ENCODE data around the gene POGZ. TPM values are rescaled to one million over a fixed set of nuclear protein-coding genes. Genes with fewer than 3 reads are reported as not detected.
A peak's percentile ranks its signal among the peaks of the same experiment; 100 is the strongest.

The POGZ gene
- total RNA-seq, 1 donor from 2014 or later, result 135 TPM

DNA sequence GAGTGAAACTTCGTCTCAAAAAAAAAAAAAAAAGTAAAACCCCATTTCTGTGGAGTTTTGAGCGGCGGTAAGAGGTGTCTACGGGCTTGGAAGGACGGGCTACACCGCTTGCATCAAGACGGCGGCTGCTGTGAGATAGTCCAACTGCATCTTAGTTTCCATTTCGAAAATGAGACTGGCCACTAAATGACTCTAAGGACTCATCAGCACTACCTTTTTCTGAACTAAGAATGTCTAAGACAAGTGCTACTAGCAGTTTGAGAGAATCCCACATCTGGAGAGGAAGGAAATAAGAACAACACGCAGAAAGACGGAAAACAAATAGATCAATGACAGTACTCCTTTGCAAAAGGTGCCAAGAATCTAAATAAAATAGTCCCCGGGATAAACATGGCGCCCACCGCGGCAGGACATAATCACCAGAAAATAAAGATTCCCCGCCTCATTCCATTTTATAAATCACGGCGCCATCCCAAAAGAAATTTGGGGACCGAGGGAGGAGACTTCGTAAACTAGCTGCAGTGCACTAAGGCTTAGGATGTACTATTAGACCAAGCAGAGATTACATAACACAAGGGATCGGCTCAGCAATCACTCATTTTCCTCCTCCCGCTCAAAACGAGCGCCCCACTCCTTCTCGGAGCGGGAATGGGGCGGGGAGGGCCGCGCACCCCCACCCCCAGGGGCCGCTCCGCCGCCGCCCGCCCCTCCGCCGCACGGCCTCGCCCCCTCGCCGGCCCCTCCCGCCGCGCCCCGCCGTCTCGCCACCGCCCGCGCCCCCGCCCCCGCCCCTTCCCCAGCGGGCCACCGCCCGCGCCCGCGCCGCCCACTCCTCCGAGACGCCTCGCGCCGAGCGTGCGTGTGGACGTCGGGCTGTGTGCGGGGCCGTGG is 1.1 kb downstream of the POGZ start:
- POLR2A ChIA-PET, result interaction anchor here (0.7 to 5.9 kb wide), 5 partner anchors 13 to 1095 kb away, joined by 3 to 122 read pairs (median 7); partner anchors contain the start of genes PI4KB and RPRD2
- Mint-ChIP-seq H3K27me3 (peaks cover 8% of the 10 kb centered on the region), H3K36me3 (ENCODE audit: low read depth) (peaks cover 12% of the 10 kb centered on the region), H3K27ac (peak overlapping the region; percentile 88), H3K4me1 (peaks cover 45% of the 10 kb centered on the region), H3K9me3 (no peaks in the 10 kb centered on the region), H3K4me3 (peak overlapping the region; percentile 84)
- intact Hi-C loops (cut with micrococcal nuclease), result loop anchor here (1.0 to 5.0 kb wide), 8 partner anchors 14 to 379 kb away; partner anchors contain the start of genes C2CD4D, CGN, MRPL9 and RFX5
- ATAC-seq (ENCODE audit: low read depth), result peak; percentile 54
- CTCF ChIA-PET, result interaction anchor here (1.5 to 1.9 kb wide), 2 partner anchors 14 to 15 kb away, joined by 4 to 8 read pairs; no protein-coding TSS in a partner anchor
- peak; percentile 63 for DNase-seq
- TF ChIP-seq, protein P1, sequence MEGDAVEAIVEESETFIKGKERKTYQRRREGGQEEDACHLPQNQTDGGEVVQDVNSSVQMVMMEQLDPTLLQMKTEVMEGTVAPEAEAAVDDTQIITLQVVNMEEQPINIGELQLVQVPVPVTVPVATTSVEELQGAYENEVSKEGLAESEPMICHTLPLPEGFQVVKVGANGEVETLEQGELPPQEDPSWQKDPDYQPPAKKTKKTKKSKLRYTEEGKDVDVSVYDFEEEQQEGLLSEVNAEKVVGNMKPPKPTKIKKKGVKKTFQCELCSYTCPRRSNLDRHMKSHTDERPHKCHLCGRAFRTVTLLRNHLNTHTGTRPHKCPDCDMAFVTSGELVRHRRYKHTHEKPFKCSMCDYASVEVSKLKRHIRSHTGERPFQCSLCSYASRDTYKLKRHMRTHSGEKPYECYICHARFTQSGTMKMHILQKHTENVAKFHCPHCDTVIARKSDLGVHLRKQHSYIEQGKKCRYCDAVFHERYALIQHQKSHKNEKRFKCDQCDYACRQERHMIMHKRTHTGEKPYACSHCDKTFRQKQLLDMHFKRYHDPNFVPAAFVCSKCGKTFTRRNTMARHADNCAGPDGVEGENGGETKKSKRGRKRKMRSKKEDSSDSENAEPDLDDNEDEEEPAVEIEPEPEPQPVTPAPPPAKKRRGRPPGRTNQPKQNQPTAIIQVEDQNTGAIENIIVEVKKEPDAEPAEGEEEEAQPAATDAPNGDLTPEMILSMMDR (IDR thresholded peaks at IDR 0.05), result no peak

DNA sequence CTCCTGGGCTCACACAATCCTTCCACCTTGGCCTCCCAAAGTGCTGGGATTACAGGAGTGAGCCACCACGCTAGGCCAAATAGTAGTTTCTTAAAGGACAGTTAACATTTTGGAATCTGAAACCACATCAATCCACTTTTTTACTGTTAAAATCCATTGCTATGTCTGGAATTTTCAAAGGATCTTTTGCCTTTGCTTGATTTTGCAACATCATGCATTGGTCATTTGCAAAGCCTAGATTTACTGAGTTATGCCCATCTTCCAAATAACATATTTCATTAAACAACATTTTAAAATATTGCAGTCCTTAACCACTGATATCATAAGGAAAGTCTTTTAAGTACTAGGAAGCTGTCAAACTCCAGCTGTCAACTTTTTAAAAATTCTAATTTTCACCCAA is 3.3 kb downstream of the POGZ start:
- Mint-ChIP-seq H3K27ac (peak overlapping the region; percentile 65), H3K4me1 (peaks cover 45% of the 10 kb centered on the region), H3K9me3 (no peaks in the 10 kb centered on the region), H3K4me3 (no peak overlapping the region), H3K36me3 (ENCODE audit: low read depth) (peaks cover 12% of the 10 kb centered on the region), H3K27me3 (no peaks in the 10 kb centered on the region)
- TF ChIP-seq, protein P1 (IDR thresholded peaks at IDR 0.05), result no peak
- no peak for ATAC-seq (ENCODE audit: low read depth)
- no peak for DNase-seq
- POLR2A ChIA-PET, result interaction anchor here (0.7 kb wide), 4 partner anchors 16 to 1174 kb away, joined by 3 to 8 read pairs (median 4); partner anchors contain the start of gene C1orf56
- intact Hi-C loops (cut with micrococcal nuclease), result loop anchor here (5.0 kb wide), 6 partner anchors 86 to 381 kb away; partner anchors contain the start of genes C2CD4D, MRPL9, RFX5 and SNX27
- CTCF ChIA-PET, result no interaction called here

DNA sequence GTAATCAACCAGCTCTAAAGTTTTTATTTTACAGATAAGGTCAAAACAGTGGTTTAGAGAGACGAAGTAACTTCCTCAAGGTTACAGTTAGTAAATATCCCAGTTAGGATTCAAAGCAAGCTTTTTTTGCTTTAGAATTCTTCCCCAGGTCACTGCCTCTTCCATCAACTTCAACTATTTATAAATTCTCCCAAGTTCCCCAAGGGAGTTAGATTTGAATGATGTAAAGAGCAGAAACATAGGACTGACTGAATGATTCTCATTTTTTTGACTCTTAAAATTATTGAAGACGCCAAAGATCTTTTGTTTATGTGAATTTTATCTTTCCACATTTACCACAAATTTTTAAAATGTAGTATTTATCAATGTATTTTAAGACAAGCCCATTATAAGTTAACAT is 4.1 kb downstream of the POGZ start:
- no peak overlapping the region for H3K27ac Mint-ChIP-seq
- POLR2A ChIA-PET, result interaction anchor here (0.6 to 1.9 kb wide), 8 partner anchors 11 to 1173 kb away, joined by 3 to 9 read pairs (median 4); partner anchors contain the start of gene C1orf56

DNA sequence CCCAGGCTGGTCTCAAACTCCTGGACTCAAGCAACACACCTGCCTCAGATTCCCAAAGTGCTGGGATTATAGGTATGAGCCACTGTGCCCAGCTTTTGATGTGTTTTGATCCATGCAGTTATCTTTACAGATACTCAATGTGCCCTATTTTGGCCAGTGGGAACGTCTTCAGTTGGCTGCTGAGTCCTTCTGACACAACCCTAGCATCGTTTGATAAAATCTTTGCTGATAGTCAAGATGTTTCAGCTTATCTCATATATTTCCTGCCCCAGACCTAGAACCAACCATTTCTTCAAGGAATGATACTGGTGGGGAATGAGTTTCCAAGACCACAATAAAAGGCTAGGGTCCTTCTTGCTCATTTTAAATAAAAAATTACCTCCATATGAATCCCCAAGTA is 11.6 kb downstream of the POGZ start:
- H3K4me1 Mint-ChIP-seq, result peaks cover 47% of the 10 kb centered on the region
- DNase-seq (no peak), ATAC-seq (ENCODE audit: low read depth) (no peak)
- no peak overlapping the region for H3K27ac Mint-ChIP-seq
- no peaks in the 10 kb centered on the region for H3K9me3 Mint-ChIP-seq
- no peak overlapping the region for H3K4me3 Mint-ChIP-seq
- no peaks in the 10 kb centered on the region for H3K27me3 Mint-ChIP-seq
- ChIA-PET POLR2A (interaction anchor here (0.6 to 1.0 kb wide), 2 partner anchors 12 to 398 kb away, joined by 3 to 4 read pairs; partner anchors contain the start of gene POGZ), CTCF (interaction anchor here (1.8 kb wide), 1 partner anchor 287 kb away, joined by 4 read pairs; no protein-coding TSS in a partner anchor)
- intact Hi-C loops (cut with micrococcal nuclease), result no loop called here
- peaks cover 15% of the 10 kb centered on the region for H3K36me3 Mint-ChIP-seq (ENCODE audit: low read depth)
- TF ChIP-seq, protein P1 (IDR thresholded peaks at IDR 0.05), result no peak

More for the DNA sequence above, 4.1 kb downstream of the POGZ start:
- no peaks in the 10 kb centered on the region for H3K27me3 Mint-ChIP-seq
- CTCF ChIA-PET, result no interaction called here
- H3K36me3 Mint-ChIP-seq (ENCODE audit: low read depth), result peaks cover 15% of the 10 kb centered on the region
- DNase-seq (no peak), ATAC-seq (ENCODE audit: low read depth) (no peak)
- intact Hi-C loops (cut with micrococcal nuclease), result loop anchor here (5.0 kb wide), 6 partner anchors 87 to 382 kb away; partner anchors contain the start of genes C2CD4D, MRPL9, RFX5 and SNX27
- TF ChIP-seq, protein P1 (IDR thresholded peaks at IDR 0.05), result no peak
- H3K4me1 Mint-ChIP-seq, result peaks cover 47% of the 10 kb centered on the region
- H3K9me3 Mint-ChIP-seq, result no peaks in the 10 kb centered on the region
- H3K4me3 Mint-ChIP-seq, result no peak overlapping the region
